HG03342 (cell line): Measurements from ENCODE around the gene MLLT3.
"Not testable (repeated sequence)": the region's sequence is repeated elsewhere in the genome, so short reads cannot be mapped to it uniquely, and the experiment has no call there.

Source experiments
- ATAC-seq: cut with Tn5 transposase; IDR thresholded peaks from one replicate; pipeline ENCODE4 v1.9.1; 2021; ENCODE audit warnings: mild to moderate bottlenecking, moderate library complexity; ENCODE audit not compliant: unreplicated experiment

The MLLT3 gene

DNA sequence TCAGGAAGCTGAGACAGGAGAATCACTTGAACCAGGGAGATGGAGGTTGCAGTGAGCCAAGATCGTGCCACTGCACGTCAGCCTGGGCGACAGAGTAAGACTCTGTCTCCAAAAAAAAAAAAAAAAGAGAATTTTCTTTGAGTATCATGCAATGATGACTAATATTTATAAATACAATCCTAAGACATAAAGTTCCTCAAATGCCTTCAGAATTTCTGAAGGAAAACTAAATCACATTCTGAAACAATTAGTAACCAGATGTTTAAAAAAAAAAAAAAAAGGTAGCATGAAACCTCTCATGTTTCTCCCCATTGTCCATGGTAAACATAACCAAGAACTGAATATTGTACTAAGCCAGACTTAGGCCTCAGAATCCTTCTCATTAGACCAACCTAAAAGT, 23.1 kb downstream of the MLLT3 start:
- no peak for ATAC-seq

DNA sequence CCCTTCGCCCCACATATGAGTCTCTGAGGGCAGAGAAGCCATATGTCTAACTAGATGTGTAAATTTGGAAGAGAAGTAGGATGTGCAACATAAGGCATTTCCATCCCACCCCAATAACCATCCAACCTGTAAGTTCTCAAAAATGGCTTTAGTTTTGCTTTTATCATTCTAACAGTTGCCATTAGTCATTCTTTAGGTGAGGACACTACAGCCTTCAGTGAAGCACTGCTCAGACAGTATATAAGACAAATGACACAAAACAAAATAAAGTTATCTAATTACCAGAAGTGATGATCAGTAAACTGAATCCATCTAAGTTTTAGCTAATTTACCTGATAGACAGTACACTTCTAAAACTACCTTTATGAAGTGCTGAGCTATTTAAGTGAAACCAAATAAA, 23.9 kb downstream of the MLLT3 start:
- ATAC-seq: no peak

DNA sequence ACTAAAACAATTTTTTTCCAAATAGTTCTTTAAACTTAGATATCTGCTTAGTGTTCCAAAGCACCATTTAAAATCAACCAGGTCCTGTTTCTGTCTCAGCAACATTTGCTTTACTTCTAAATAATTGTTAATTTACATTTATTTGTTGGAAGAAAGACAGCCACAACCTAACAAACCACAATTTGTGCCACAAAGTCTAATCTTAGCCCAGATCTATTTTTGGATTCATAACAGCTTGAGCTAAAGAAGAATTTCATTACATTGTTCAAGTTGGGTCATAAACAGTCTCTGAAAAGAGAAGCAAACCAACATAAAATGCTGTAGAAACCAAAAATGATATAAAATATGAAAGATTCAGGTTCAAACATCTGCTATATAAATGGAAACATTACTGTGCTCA, 24.4 kb downstream of the MLLT3 start:
- no peak for ATAC-seq

DNA sequence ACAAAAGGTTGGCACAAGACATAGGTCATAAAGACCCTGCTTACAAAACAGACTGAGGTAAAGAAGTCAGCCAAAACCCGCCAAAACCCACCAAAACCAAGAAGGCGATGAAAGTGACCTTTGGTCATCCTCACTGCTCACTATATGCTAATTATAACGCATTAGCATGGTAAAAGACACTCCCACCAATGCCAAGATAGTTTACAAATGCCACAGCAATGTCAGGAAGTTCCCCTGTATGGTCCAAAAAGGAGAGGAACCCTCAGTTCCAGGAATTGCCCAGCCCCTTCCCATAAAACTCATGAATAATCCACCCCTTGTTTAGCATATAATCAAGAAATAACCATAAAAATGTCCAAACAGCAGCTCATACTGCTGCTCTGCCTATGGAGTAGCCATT, 27.7 kb downstream of the MLLT3 start:
- ATAC-seq: no peak

DNA sequence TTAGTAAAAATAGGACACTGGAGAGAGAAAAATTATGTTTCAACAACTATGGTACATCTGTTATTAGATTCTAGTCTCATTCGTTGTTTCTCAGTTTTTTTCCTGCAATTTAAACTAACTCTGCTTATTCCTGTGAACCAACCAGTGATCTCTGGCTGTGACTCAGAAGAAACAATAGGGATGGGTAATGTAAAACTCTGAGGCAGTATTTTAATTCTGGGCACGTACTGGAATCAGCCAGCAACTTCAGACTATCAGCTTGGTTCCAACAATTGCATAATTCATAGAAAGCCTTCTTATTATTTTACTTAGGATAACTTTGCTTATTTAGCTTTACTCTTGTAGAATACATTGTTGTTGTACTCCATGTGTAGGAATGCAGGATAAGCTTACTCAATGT, 28.8 kb downstream of the MLLT3 start:
- ATAC-seq: no peak

- ATAC-seq: no peak
Measured at GRCh38 chr9:20593105-20593504, 29.2 kb downstream of the MLLT3 start.

GRCh38 chr9:20592673-20593072, 29.6 kb downstream of the MLLT3 start:
- ATAC-seq: no peak

- ATAC-seq: no peak
Measured at GRCh38 chr9:20591223-20591622, 31.1 kb downstream of the MLLT3 start.

GRCh38 chr9:20584968-20585643, 37.2 kb downstream of the MLLT3 start:
- ATAC-seq: no peak

DNA sequence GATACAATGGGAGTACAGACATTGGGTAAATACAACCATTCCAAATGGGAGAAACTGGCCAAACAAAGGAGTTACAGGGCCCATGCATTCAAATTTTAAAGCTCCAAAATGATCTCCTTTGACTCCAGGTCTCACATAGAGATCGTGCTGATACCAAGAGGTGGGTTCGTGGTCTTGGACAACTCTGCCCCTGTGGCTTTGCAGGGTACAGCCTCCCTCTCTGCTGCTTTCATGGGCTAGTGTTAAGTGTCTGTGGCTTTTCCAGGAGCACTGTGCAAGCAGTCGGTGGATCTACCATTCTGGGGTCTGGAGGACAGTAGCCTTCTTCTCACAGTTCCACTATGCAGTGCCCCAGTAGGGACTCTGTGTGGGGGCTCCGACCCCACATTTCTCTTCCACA, 39.2 kb downstream of the MLLT3 start:
- not testable (repeated sequence) for ATAC-seq

- ATAC-seq: no peak
Measured at GRCh38 chr9:20582150-20582549, 40.1 kb downstream of the MLLT3 start.

DNA sequence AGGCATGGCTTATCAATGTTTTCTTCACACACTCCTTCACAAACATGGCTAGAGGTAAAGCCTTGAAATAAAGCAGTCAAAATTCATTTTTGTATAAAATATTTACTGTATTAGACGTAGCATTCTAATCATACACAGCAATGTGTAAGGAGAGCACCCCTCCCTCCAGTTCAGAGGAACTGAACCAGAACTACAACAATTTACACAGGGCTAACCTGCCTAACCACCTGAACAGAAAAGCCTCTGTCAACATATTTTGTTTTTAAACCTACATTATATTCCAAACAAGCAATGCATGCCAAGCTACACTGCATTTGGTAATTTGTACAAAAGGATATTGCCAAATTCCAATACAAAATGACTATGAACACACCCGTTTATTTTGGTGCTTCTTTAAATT, 41.6 kb downstream of the MLLT3 start:
- no peak for ATAC-seq

GRCh38 chr9:20579524-20580314, 42.6 kb downstream of the MLLT3 start:
- no peak for ATAC-seq

DNA sequence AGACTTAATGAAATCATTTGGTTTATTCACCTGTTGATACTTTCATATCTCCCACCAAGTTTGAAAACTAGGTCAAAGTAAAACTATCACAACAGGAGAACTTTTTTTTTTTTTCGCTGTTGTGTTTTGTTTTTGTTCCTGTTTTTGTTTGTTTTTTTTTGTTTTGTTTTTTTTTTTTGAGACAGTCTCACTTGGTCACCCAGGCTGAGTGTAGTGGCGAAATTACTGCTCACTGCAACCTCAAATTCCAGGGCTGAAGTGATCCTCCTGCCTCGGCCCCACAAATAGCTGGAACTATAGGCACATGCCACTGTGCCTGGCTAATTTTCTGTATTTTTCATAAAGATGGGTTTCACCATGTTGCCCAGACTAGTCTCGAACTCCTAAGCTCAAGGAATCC, 49.3 kb downstream of the MLLT3 start:
- ATAC-seq: no peak

DNA sequence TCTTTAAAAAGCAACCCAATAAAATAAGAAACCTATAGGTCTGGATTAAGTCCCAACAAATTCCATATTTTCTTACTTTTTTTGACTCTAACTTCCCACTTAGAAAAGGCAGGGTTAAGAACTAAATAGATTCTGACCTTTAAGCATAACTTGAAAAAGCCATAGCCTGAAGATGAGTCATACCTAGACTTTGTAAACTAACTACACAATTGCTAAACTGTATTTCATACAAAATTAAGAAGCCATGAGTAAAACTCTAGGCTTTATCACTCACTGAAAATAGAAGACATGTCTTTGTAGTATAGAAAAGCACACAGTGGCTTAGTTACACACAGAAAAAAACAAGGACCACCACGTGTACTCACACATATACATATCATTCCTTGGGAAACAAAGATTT, 51.5 kb downstream of the MLLT3 start:
- ATAC-seq: no peak

DNA sequence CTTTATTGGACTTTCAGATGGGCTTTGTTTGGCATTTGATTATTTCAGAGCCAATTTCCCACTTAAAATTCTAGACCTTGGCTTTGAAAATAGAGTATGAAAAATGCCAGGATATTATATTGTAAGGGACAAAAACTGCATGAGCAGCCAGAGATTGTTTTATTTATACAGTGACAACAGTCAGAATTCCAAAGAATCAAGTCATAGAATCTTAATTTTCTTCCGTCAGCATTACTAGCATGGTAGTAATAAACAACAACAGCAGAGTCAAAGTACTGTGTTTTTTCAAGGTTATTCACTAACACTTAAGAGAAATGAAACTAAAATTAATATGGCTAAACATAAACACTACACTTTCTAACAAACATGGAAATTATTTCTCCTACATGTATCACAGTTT, 52.2 kb downstream of the MLLT3 start:
- ATAC-seq: no peak

DNA sequence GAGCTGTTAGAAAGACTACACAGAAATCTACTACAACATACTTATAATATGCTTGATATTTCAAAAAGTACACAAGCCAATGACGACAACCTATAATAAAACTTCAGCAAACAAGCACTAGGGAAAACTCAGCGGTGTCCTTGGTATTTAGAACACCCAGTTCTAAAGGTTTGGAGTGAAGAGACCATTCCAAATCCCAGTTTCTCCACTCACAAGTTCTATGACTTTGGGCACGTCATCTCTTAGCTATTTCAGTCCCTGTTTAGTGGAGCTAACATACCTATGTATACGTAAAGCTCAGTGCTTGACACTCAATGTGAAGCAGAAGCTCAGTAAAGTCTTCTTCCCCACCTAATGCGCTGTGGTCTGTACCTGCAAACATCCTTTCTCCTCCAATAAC, 52.8 kb downstream of the MLLT3 start:
- no peak for ATAC-seq

DNA sequence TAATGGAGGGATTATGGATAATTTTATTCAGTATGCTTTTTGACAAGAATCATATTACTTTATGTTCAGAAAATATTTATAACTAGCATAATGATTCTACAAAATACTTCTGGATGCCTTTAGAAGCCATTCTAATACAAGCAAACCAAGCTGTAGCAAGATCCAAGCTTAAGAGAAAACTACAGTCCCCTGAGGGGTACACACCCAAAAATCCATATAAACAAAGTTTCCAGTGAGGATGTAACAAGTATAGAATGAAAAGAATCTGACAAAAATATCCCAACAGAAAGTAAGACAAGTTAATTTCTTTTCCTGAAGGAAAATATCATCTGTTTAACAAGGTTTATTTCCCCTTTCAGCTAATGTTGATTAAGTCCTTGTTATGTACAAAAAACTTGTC, 53.9 kb downstream of the MLLT3 start:
- no peak for ATAC-seq

- no peak for ATAC-seq
Measured at GRCh38 chr9:20566401-20566800, 55.9 kb downstream of the MLLT3 start.

- no peak for ATAC-seq
Measured at GRCh38 chr9:20564650-20565049, 57.6 kb downstream of the MLLT3 start.

- no peak for ATAC-seq
Measured at GRCh38 chr9:20563917-20564316, 58.4 kb downstream of the MLLT3 start.

DNA sequence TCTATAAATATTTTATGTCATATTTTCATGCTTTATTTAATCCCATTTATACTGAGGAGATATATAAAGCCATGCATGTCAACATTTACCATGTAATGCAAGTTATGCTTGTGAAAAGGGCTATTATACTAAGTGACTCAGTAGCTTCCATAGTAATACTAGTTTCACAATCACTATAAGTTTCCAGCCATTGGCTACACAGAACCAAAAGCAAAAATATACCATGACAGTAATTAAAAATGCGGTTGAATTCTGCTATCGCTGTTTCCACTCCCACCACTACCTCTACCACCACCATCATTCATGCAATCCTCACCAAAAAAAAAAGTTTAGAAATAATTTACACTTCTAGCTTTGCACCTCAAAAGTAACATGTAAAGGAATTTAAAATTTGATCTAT, 60.2 kb downstream of the MLLT3 start:
- ATAC-seq: no peak

- no peak for ATAC-seq
Measured at GRCh38 chr9:20561531-20561930, 60.8 kb downstream of the MLLT3 start.
